ENCODE measurements around the gene MTX3.

Gene MTX3

GRCh38 chr5:79955356-79955895, 35.6 kb downstream of the MTX3 start:
- intact Hi-C loops (cut with DNase I): no loop called here
- no peak for DNase-seq

- intact Hi-C loops (cut with DNase I): no loop called here
- DNase-seq: no peak
Observed at GRCh38 chr5:79954620-79955019, 36.4 kb downstream of the MTX3 start.

- no peak for DNase-seq
Observed at GRCh38 chr5:79947567-79947966, 43.5 kb downstream of the MTX3 start.

GRCh38 chr5:79938468-79938867, 52.6 kb downstream of the MTX3 start:
- intact Hi-C loops (cut with DNase I): no loop called here
- DNase-seq: no peak

More at GRCh38 chr5:79947567-79947966, 43.5 kb downstream of the MTX3 start:
- intact Hi-C loops (cut with DNase I): no loop called here

- peak in 37 of 42 donors; percentile 3 to 71 (median 30) for DNase-seq
- intact Hi-C loops (cut with DNase I): no loop called here
Observed at GRCh38 chr5:79936646-79937216, 54.3 kb downstream of the MTX3 start.

- intact Hi-C loops (cut with DNase I): no loop called here
- DNase-seq: peak in 30 of 42 donors; percentile 18 to 78 (median 38)
Observed at GRCh38 chr5:79936002-79936645, 54.9 kb downstream of the MTX3 start.

- intact Hi-C loops (cut with DNase I): no loop called here
- DNase-seq: no peak
Observed at GRCh38 chr5:79934681-79935080, 56.4 kb downstream of the MTX3 start.

- no peak for DNase-seq
- intact Hi-C loops (cut with DNase I): no loop called here
Observed at GRCh38 chr5:79932510-79933504, 58.3 kb downstream of the MTX3 start.

- intact Hi-C loops (cut with DNase I): no loop called here
- no peak for DNase-seq
Observed at GRCh38 chr5:79931866-79932265, 59.2 kb downstream of the MTX3 start.

GRCh38 chr5:79931409-79931808, 59.7 kb downstream of the MTX3 start:
- intact Hi-C loops (cut with DNase I): no loop called here
- no peak for DNase-seq

GRCh38 chr5:79929095-79929494, 62.0 kb downstream of the MTX3 start:
- intact Hi-C loops (cut with DNase I): no loop called here
- no peak for DNase-seq

Data from head of caudate nucleus (tissue), 42 donors.